Mesenchymal stem cell (in vitro differentiated cells and primary cell): ENCODE data around the gene FOXA3.

Experiments
- DNase-seq: peaks from one replicate; pipeline ENCODE4 v3.0.0-alpha.2; 2013
- H2AFZ ChIP-seq: one replicate; pipeline ENCODE4 v1.6.1; 2013; ENCODE audit warnings: low read depth, mild to moderate bottlenecking, control low read depth, inconsistent platforms, low read length, moderate library complexity
- H2AK5ac ChIP-seq: 2 replicates; pipeline ENCODE4 v1.6.1; 2013; ENCODE audit warnings: low read length, moderate library complexity, mild to moderate bottlenecking, inconsistent platforms; ENCODE audit not compliant: severe bottlenecking
- H2BK120ac ChIP-seq: one replicate; pipeline ENCODE4 v1.6.1; 2013; ENCODE audit warnings: low read depth, mild to moderate bottlenecking, inconsistent platforms, low read length, moderate library complexity
- H2BK12ac ChIP-seq, 2 experiments: one replicate each; pipeline ENCODE4 v1.6.1; 2013; ENCODE audit warnings: inconsistent platforms in 2 of 2, low read length in 2 of 2, mild to moderate bottlenecking in 2 of 2, moderate library complexity in 2 of 2, control low read depth in 1 of 2
- H2BK15ac ChIP-seq: one replicate; pipeline ENCODE4 v1.6.1; 2013; ENCODE audit warnings: mild to moderate bottlenecking, low read depth, inconsistent platforms; ENCODE audit not compliant: poor library complexity, severe bottlenecking
- H2BK5ac ChIP-seq: 2 replicates; pipeline ENCODE4 v1.6.1; 2013; ENCODE audit warnings: low read depth, mild to moderate bottlenecking, low read length, control low read depth, inconsistent platforms; ENCODE audit not compliant: poor library complexity, severe bottlenecking
- H3K14ac ChIP-seq, 2 experiments: one replicate each; pipeline ENCODE4 v1.6.1; 2013; ENCODE audit warnings: inconsistent platforms in 2 of 2, low read length in 2 of 2, control low read depth in 1 of 2, mild to moderate bottlenecking in 1 of 2, moderate library complexity in 1 of 2
- H3K18ac ChIP-seq, 2 experiments: one replicate each; pipeline ENCODE4 v1.6.1; 2013; ENCODE audit warnings: inconsistent platforms in 2 of 2, low read length in 2 of 2, control low read depth in 1 of 2, low read depth in 1 of 2, mild to moderate bottlenecking in 1 of 2
- H3K23ac ChIP-seq, 2 experiments: one replicate each; pipeline ENCODE4 v1.6.1; 2013; ENCODE audit warnings: inconsistent platforms in 2 of 2, low read length in 2 of 2, mild to moderate bottlenecking in 2 of 2, moderate library complexity in 2 of 2, control low read depth in 1 of 2
- H3K27ac ChIP-seq: 2 replicates; pipeline ENCODE4 v1.5.1; 2013; ENCODE audit warnings: mild to moderate bottlenecking, moderate library complexity, low read length, control low read depth, inconsistent platforms; ENCODE audit not compliant: poor library complexity, severe bottlenecking
- H3K27me3 ChIP-seq, 2 experiments: 2 replicates each; pipeline versions ENCODE4 v1.6.1 to v1.7.0; 2013; ENCODE audit warnings: low read length in 2 of 2, mild to moderate bottlenecking in 2 of 2, moderate library complexity in 2 of 2, control low read depth in 1 of 2, inconsistent platforms in 1 of 2; ENCODE audit not compliant: control insufficient read depth in 1 of 2, insufficient read depth in 1 of 2
- H3K36me3 ChIP-seq, 2 experiments: 2 replicates each; pipeline versions ENCODE4 v1.6.1 to v1.7.0; 2013; ENCODE audit warnings: low read length in 2 of 2, control low read depth in 1 of 2, inconsistent platforms in 1 of 2, low read depth in 1 of 2, mild to moderate bottlenecking in 1 of 2; ENCODE audit not compliant: insufficient read depth in 2 of 2, control insufficient read depth in 1 of 2
- H3K4ac ChIP-seq, 2 experiments: one replicate each; pipeline ENCODE4 v1.6.1; 2013; ENCODE audit warnings: inconsistent platforms in 2 of 2, low read length in 2 of 2, mild to moderate bottlenecking in 2 of 2, moderate library complexity in 2 of 2, control low read depth in 1 of 2, low read depth in 1 of 2
- H3K4me1 ChIP-seq: 2 replicates; pipeline ENCODE4 v1.6.1; 2013; ENCODE audit warnings: low read depth, low read length, control low read depth; ENCODE audit not compliant: control insufficient read depth, insufficient read depth
- H3K4me2 ChIP-seq: 2 replicates; pipeline ENCODE4 v1.6.1; 2013; ENCODE audit warnings: low read length, mild to moderate bottlenecking, inconsistent platforms; ENCODE audit not compliant: poor library complexity, severe bottlenecking
- H3K4me3 ChIP-seq, 2 experiments: 2 replicates each; pipeline versions ENCODE4 v1.5.1 to v1.7.0; 2013; ENCODE audit warnings: low read length in 2 of 2, mild to moderate bottlenecking in 2 of 2, control low read depth in 1 of 2, low read depth in 1 of 2; ENCODE audit not compliant: insufficient read depth in 1 of 2
- H3K79me1 ChIP-seq: replicated peaks from 2 replicates; pipeline ENCODE4 v1.6.1; 2013; ENCODE audit warnings: mild to moderate bottlenecking, control low read depth, low read length, inconsistent platforms; ENCODE audit not compliant: poor library complexity, severe bottlenecking
- H3K9ac ChIP-seq: 2 replicates; pipeline ENCODE4 v1.7.0; 2013; ENCODE audit warnings: mild to moderate bottlenecking, low read length, moderate library complexity
- H3K9me3 ChIP-seq: 2 replicates; pipeline ENCODE4 v1.7.0; 2013; ENCODE audit warnings: mild to moderate bottlenecking, low read length; ENCODE audit not compliant: control insufficient read depth
- H4K8ac ChIP-seq: one replicate; pipeline ENCODE4 v1.6.1; 2013; ENCODE audit warnings: inconsistent platforms, mild to moderate bottlenecking, low read length, moderate library complexity
- H4K91ac ChIP-seq: one replicate; pipeline ENCODE4 v1.6.1; 2013; ENCODE audit warnings: mild to moderate bottlenecking, low read length, inconsistent platforms
- WGBS: methylation state at CpG from one replicate; pipeline ENCODE4 v1.1.7; 2013; ENCODE audit warnings: mixed read lengths; 5-methylcytosine and 5-hydroxymethylcytosine counted together

FOXA3 gene

DNA sequence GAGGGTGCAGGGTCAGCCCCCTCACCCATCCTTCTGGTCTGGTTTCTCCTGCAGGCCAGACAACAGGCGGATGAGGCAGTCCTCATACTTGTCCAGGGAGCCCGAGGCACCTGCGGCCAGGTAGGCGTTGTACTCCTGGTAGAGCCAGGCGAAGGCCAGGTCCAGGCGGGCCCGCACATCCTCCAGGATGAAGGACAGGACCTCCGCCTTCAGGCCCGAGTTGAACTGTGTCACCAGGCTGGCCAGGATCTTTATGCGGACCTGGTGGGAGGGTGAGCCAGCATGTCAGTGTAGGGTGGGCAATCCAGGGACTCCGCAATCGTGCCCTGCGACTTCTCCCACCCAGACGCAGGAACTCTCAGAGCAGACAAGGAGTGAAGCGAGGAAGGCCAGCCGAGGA lies 35.2 kb upstream of the FOXA3 start:
- Histone ChIP-seq H3K18ac (no peak overlapping the region), H4K8ac (no peak overlapping the region), H3K36me3 (peaks cover 88 to 97% of the 10 kb centered on the region in 2 experiments), H3K23ac (no peak overlapping the region), H3K9me3 (no peaks in the 10 kb centered on the region), H3K4me2 (no peak overlapping the region), H3K9ac (no peak overlapping the region), H3K14ac (no peak overlapping the region), H2BK5ac (no peak overlapping the region), H4K91ac (no peak overlapping the region), H3K27me3 (no peaks in the 10 kb centered on the region), H3K79me1 (peaks cover 15% of the 10 kb centered on the region), H2AK5ac (no peak overlapping the region), H2AFZ (no peak overlapping the region), H3K4me1 (peaks cover 11% of the 10 kb centered on the region), H3K27ac (no peak overlapping the region), H3K4ac (no peak overlapping the region), H3K4me3 (no peak overlapping the region), H2BK120ac (no peak overlapping the region), H2BK15ac (no peak overlapping the region), H2BK12ac (no peak overlapping the region)
- 96% methylated on average over 16 of the region's 16 CpGs for WGBS
- no peak for DNase-seq

GRCh38 chr19:45834970-45835369 lies 29.2 kb upstream of the FOXA3 start:
- Histone ChIP-seq H2BK12ac (no peak overlapping the region), H2BK15ac (no peak overlapping the region), H3K27ac (peak overlapping the region; percentile 18), H2AFZ (no peak overlapping the region), H3K14ac (no peak overlapping the region), H3K23ac (no peak overlapping the region), H3K4me1 (peaks cover 9% of the 10 kb centered on the region), H3K4ac (no peak overlapping the region), H3K79me1 (peaks cover 27% of the 10 kb centered on the region), H2BK5ac (no peak overlapping the region), H3K18ac (no peak overlapping the region), H2AK5ac (no peak overlapping the region), H4K91ac (no peak overlapping the region), H2BK120ac (no peak overlapping the region), H3K27me3 (no peaks in the 10 kb centered on the region), H3K4me2 (no peak overlapping the region), H3K9me3 (peaks cover 3% of the 10 kb centered on the region), H3K4me3 (no peak overlapping the region), H3K36me3 (peaks cover 72 to 90% of the 10 kb centered on the region in 2 experiments), H3K9ac (no peak overlapping the region), H4K8ac (no peak overlapping the region)
- WGBS, result 97% methylated on average over 6 of the region's 7 CpGs
- DNase-seq, result no peak

- Histone ChIP-seq H3K4ac (no peak overlapping the region), H3K4me2 (no peak overlapping the region), H2BK120ac (no peak overlapping the region), H4K91ac (no peak overlapping the region), H3K27ac (no peak overlapping the region), H3K36me3 (peaks cover 66 to 84% of the 10 kb centered on the region in 2 experiments), H2BK15ac (no peak overlapping the region), H3K18ac (no peak overlapping the region), H3K79me1 (peaks cover 27% of the 10 kb centered on the region), H3K4me1 (no peaks in the 10 kb centered on the region), H3K4me3 (no peak overlapping the region), H3K14ac (no peak overlapping the region), H4K8ac (no peak overlapping the region), H3K9ac (no peak overlapping the region), H3K27me3 (no peaks in the 10 kb centered on the region), H2AK5ac (no peak overlapping the region), H2BK12ac (no peak overlapping the region), H3K9me3 (peaks cover 3% of the 10 kb centered on the region), H2BK5ac (no peak overlapping the region), H3K23ac (no peak overlapping the region), H2AFZ (no peak overlapping the region)
- DNase-seq, result no peak
- 98% methylated on average over 14 of the region's 14 CpGs for WGBS
Observed at GRCh38 chr19:45842198-45842597, 21.9 kb upstream of the FOXA3 start.

- H3K4me3 ChIP-seq, result no peak overlapping the region
- H2AFZ ChIP-seq, result no peak overlapping the region
- WGBS, result 98% methylated on average over 13 of the region's 13 CpGs
Observed at GRCh38 chr19:45847663-45848062, 16.5 kb upstream of the FOXA3 start.

More at GRCh38 chr19:45847663-45848062, 16.5 kb upstream of the FOXA3 start:
- Histone ChIP-seq H3K4ac (no peak overlapping the region), H4K8ac (no peak overlapping the region), H3K23ac (no peak overlapping the region), H3K9me3 (no peaks in the 10 kb centered on the region), H3K27me3 (no peaks in the 10 kb centered on the region), H2AK5ac (no peak overlapping the region), H3K4me2 (no peak overlapping the region), H2BK5ac (no peak overlapping the region), H3K79me1 (peaks cover 31% of the 10 kb centered on the region), H3K14ac (no peak overlapping the region), H2BK120ac (no peak overlapping the region), H3K9ac (no peak overlapping the region), H2BK15ac (no peak overlapping the region), H3K4me1 (no peaks in the 10 kb centered on the region), H3K36me3 (peaks cover 72 to 95% of the 10 kb centered on the region in 2 experiments), H3K27ac (no peak overlapping the region), H3K18ac (no peak overlapping the region), H2BK12ac (no peak overlapping the region), H4K91ac (no peak overlapping the region)
- no peak for DNase-seq
